Stimulated activated CD8-positive, alpha-beta memory T cell treated with anti-CD3 and anti-CD28 coated beads, Interleukin-15, amount 100 ng/mL, for 4 hours (primary cell): ENCODE data around the gene VAV2.

ENCODE experiments used
- DNase-seq, 2 donors: peaks; one replicate each; pipeline ENCODE4 v3.0.0-alpha.2; 2020; ENCODE audit warnings: low read depth in 2 of 2

Gene VAV2

DNA sequence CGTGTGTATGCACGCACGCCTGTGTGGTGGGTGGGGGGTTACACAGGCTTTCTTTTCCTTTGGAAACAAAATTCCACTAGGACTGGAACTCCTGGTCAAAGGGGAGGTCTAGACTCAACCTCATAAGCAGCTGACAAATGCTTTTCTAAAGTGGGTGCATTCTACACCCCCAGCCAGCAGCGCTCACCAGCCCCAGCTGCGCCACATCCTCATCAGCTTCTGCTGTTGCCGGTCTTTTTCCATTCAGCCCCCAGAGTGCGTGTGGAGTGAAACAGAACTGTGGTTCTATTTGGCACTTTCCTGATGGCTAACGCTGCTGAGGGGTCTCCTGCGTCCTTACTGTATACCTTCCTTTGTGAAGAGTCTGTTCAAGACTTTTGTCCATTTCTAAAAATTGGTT is 176.3 kb downstream of the VAV2 start:
- no peak for DNase-seq

DNA sequence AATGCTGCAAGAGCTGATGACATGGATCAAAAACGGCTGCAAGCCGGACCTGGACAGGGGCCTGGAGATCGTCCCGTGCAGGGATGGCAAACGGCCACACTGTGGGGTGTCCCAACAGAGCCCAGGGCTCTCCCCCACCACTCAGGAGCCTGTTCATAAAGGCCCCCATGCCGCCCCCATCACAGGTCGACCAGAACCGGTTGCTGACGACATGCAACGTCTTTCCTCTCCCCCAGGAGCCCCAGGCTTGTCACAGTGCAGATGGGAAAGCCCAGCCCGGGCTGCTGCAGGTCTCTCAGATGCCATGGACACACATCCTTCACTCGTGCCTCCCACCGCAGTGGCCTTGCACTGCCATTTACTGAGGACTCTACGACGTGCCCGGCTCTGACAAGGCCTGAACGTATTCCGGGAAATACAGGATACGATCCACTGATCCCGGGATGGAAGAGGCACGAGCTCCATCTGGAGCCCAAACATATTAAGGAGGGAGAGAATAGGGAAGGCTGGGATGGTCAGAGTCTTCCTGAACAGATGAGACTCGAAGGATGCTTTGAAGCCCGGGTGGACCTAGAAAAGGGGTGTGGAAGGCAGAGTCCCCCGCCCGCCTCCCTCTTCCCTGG is 177.4 kb downstream of the VAV2 start:
- no peak for DNase-seq

DNA sequence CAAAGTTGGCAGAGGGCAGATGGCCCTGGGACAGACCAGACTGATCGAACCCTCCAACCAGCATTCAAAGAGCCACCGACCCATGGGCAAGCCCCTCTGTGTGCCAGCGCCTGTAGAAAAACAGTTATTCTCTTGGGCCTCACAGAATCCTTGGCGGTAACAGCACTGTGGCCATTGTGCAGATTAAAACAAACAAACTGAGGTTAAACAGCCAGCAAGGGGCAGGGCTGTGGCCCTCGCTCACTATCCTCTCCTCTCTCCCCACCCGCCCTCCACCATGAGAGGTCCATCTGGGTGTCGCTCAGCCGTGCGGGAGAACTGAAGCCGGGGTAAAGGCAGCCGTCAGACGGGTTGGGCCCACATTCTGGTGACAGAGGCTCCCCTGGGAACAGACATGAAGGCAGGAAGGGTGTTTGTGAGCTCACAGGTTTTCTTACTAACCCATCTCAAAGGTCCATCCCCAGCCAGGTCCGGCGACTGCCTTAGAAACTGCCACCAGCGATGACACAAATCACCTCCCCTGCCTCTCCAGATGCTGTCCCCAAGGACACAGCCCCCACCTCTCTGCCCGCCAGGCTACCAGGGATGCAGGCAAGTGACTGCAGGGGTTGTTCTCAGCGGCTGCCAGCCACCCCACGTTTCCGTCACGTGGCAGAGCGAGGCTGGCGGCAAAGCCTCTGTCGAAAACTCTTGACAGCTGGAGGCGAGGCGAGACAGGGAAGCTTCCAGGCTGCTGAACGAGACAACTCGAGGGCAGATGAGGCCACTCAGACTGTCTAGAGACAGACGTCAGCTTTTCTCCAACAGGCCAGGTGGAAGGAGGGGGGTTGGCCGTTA is 178.2 kb downstream of the VAV2 start:
- no peak for DNase-seq

DNA sequence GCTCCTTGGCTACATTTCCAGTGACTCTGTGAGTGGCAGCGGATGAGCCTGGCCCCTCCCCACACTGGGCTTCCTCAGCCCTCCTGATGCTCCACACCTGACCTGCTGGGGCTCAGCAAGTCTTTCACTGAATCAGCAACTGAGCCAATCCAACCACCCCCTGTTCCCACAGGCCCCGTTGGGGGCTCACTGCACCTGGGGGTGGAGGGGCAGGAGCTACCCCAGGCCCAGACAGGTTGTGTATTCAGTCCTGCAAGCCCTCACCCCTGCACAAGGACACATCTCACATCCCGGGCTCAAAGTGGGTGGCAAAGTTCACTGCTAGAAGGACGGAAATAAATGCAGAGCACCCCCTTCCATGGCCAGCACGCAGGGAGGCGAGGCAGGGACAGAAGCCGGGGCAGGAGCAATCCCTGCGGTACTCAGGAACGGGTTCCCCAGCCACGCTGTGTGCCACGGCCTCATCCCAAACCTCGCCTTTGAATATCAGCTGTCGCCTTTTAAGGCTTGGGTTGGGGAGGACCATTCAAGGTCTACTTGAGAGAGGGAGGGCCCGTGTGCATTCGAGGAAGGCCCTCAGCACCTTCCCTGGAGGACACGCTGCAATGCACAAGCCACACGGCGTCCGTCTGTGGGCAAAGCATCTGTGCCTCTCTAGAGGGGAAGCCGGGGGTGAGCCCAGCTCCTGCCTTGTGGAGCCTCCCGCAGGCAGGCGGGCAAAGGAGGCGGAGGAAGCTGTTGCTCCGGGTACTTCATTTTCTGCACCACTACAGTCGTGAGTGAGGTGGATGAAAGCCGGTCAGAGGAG is 179.0 kb downstream of the VAV2 start:
- no peak for DNase-seq

DNA sequence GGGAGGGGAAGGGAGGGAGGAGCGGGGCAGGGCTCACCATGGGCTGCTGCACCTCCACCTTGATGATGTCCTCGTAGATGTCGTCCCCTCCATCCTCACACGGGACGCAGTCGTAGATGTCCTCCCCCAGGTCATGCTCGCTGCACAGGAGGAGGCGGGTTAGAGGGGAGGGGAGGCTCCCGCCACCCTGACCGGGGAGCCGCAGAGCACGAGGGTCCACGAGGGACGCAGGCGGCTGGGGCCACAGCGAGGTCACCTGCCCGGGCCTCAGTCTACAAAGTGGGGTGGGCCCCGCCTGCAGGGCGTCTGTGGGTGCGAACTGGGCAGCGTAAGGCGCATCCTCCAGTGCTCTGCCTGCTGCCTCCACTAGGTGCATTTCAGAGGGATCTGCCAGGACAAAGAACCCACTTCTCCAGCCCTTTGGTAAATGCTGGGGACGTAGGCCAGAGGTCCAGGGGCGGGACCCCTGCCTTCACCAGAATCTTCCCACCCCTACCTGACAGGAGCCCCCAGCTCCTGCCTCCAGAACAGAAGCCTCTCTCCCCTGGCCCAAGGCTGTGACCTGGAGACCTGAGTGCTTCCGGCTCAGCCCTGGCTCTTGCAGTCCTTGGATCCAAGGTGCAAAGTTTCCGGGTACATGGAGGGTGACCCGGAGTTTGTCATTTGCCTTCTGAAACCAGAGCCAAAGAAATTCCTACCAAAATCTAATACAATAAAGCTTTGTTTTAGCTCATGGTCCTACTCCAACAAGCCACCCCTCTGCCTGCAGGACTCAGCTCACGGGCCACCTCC is 179.9 kb downstream of the VAV2 start:
- no peak for DNase-seq

DNA sequence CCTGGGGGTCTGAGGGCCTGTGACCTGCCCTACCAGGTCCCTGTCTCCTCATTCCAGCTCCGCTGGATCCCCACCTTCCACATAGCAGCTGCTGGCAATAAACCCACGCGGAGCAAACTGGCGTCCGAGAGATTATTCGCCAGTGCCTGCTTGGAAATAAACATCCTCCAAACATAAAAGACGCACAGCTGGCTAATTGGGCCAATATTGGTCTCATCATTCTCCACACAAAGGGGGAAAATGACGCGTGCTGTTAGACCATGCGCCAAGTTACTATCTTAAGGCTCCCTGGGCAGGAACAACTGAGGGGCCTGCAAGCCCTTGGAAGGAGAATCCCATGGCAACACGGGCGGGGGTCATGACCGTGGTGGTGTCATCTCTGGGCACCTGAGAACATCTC is 180.7 kb downstream of the VAV2 start:
- DNase-seq, result no peak

DNA sequence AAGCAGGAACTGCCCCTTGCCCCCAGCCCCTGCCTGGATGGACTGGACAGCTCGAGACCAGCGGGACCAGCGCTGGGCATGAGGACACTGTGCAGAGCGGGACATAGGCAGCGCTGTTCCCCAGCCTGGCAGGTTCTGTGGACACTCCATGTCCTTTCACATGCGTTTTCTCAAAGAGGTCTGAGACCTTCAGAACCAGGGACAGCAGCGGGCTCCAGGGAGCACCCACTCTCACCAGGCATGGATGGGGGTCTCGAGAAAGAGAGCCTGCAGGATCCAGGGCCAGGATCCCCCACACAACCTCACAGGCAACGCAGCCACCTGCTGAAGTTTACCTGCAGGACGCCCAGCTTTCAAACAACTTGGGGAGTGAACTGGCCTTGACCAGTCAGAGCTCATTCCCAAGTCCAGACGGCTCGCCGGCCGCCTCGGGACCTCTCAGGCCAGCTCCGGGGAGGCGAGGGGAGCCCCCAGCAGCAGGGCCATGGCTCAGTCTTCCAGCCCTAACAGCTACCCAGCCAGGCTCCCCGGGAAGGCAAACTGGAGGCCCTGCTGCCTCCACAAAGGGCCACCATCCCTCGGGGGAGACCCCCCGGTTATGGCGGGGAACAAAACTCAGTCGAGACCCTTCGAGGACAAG is 181.4 kb downstream of the VAV2 start:
- DNase-seq, result no peak

DNA sequence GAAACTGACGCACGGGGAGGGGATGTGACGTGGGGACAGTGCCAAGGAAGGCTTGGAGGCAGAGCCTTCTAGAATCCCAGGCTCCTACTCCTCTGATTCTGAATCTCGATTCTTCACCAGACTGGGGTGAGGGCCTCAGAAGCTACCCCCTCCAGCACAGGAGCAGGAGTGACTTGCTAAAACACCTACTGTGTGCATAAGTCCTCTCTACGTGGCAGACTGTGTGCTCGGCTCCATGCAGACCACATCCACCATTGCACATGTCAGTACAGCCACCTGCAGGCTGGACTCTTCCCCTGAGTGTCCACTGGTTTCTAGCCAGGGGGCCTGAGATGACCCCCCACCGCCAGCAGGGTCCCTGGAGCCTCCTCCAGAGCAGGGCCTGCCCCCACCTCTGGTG is 182.8 kb downstream of the VAV2 start:
- no peak for DNase-seq

DNA sequence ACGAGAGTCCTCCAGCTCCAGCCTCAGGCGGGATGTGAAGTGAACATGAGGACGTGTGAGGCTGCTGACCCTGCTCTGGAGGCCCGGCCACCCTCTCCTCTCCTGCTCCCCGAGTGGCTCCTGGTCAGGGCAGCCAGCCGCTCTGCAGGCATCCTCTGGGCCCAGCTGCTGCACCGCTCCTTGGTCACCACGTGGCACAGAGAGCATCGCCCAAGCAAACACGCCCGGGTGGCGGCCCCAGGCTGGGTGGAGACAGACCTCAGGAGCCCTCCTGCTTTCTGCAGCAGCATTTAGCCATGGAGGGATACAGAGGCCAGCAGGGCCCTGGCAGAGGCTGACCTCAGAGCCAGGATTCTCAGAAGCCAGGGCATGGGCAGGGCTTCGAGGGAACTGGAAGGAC is 184.3 kb downstream of the VAV2 start:
- no peak for DNase-seq

DNA sequence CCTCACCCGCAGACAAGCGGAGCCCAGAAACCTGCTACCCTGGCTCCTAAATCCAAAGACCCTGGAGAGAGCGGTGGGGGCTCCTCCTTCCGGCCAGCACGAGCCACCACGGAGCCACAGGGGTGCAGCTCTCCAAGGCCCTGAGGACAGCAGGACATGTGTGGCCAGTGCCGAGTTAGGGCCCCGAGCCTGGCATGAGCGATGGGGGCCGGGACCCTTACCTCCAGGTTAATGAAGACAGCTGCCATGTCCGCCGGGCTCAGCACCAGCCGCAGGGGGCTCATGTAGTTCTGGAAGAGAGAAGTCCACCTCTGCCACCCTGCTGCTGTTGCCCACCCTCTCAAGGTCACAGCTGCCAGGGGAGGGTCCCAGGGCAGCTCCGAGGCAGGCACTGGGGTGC is 185.1 kb downstream of the VAV2 start:
- no peak for DNase-seq

DNA sequence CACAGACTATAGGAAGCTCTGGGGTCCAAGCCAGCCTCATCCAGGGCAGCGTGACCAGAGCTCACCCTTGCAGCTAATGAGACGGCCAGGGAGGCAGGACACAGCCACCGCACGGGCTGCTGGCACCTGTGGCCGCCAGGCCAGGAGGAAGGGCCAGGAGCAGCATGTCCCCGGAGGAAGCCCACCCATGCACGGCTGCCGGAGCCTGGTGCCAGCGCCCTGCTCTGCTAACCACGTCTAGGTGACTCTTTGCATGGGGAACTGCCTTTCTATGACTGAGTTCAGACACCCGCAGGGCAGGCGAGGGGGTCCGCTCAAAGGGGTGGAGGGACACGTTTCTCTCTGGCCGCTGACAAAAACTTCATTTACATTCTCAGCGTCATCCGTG is 185.5 kb downstream of the VAV2 start:
- DNase-seq, result no peak

DNA sequence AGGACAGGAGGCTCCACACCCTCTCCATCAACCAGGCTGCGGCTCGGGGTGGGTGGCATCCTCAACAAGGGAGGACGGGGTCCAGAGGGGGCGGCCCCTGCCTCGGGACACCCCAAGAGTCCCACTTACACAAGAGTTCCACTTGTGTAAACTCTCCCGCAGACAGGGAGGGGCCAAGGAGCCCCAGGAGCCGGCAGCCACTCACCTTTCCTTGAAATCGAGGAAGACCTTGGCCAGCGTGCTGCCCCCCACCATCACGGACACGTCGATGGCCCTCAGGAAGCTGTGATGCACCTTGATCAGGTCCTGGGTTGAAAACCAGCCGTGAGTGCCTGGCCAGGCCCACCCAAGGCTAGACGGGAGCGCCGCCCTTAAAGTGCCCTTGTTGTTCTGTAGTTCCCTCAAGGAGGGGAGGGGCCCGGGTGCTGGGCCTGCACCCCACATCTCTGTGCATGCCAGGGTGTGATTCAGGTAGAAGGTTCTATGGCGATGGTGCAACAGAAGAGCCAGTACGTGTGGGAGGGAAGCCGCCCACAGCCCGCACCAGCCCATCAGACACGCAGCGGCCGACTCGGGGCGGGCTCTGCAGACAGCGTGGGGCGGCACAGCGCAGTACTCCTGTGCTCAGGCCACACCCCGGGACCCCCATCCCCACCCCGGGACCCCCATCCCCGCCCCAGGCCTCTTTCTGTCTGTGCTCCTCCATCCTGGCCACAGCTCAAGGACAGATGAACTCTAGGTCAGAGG is 186.1 kb downstream of the VAV2 start:
- DNase-seq, result no peak

DNA sequence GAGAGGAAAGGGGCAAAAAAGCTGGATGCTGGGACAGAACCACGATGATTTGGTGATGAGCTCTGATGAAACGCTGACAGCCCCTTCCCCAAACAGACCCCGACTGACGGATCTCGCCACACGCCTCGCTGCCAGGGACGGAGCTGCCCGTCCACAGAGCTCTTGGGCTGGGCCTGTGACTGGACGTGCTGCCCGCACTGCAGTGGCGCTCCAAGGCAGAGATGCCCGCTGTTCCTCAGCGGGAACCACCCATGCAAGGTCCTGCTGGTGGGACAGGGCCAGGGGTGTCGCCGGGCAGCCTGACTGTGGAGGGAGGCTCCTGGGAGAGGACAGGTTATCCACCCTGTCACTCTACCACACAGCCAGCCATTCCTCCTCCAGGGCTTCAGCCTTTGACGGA is 187.9 kb downstream of the VAV2 start:
- no peak for DNase-seq

DNA sequence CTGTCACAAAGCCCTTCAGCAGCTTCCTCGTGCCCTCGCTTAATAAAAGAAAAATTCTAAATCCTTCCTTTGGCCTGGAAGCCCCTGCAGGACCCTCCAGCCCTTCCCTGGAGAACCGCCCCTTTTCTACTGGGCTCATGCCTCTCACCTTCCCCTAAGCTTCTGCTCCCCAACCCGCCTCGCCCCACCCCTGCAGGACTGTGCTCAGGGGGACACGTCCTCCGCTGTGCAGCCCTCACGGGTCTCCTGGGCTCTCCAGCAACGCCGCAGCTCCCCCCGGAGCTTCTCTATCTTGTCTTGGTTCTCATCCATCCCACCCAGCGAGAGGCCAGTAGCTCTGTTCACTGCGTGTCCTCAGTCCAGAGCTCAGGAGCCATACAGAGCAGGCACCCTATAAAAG is 188.4 kb downstream of the VAV2 start:
- no peak for DNase-seq

DNA sequence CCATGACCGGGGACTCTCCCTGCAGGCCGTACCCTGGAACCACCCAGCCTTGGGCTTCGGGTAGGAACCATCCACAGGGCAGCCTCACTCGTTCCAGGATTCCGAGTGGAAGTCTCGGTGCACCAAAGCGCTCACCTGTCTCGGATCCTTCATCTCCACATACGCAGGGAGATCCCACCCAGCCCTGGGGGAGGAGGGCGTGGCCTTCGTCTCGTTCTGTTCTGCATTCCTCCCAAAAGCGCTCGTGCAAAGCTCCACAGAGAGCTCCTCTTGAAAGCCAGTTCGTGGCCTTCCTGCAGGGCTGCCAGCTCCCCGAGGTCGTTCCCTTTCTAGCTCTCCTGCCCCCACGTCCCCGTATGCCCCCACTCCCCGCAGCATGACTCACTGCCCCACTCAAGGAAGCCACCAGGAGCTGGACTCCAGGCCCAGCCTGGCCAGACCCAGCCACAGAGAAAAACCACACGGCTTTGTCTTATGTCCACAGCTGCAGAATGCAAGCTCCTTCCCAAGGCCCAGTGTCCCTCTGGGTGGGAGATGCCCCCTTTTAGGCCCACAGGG is 189.0 kb downstream of the VAV2 start:
- no peak for DNase-seq

DNA sequence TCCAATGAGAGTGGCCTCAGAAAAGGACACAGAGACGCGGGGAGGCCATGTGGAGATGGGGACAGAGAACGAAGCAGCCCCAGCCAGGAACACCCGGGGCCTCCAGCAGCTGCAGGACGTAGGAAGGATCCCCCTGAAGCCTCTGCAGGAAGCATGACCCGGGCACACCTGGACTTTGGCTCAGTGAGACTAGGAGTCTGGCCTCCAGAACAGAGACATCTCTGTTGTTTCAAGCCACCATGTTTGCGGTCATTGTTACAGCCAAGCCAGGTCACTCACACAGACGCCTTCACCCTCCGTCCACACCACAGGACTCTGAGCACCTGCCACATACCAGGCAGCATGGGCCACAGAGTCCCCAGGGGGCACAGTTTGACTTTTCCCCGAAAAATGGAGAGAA is 190.4 kb downstream of the VAV2 start:
- DNase-seq, result no peak

DNA sequence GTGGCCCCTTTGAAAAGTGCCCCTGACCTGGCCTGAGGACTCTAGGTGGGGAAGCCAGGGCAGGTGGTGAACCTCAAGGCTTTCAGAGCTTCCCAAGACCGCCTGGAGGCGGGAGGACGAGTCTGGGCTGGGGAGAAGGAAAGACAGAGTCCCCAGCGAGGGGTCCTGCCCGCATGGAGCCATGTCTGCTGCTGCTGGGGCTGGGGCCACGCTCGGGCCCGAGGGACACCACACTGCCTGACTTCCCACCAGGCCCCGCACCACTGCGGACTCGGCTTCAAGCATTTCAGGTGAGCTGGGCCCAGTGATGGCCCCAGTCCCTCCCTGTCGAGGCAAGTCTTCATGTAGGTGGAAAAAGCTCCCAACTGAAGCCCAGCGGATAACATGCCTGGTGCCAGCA is 191.9 kb downstream of the VAV2 start:
- DNase-seq, result no peak

DNA sequence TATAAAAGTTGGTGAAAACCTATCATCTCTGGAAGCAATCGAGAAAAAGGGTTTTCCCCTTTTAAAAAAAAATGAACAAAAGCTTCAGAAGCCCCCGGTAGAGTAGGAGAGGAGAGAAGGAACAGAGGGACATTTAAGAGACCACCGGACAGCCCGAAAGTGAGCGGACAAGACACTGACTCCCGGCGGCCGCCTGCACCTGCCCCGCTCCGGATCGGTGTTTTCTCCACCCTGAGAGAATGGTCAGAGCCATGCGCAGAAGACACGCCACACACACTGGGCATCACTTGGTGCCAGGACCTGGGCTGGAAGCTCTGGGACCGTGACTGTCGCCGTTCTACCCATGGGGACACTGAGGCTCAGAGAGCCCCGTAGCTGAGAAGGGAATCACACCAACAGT is 192.4 kb downstream of the VAV2 start:
- DNase-seq, result no peak

DNA sequence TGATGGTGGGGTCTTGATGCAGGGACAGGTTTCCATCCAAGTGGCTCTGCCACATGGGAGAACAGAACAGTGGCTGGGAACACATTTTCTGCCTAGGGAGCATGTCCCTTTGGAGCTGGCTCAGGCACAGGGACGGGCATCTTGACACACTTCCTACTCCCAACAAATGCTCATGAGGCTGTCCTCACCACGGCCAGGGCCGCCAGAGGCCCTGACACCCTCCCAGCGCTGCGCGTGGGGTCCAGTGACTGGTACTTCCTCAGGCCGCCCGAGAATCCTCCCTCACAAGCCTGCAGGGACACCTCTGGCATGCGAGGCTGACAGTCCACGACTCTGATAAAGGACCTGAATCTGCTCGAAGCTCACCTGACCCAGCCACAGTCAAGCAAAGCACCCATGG is 193.0 kb downstream of the VAV2 start:
- DNase-seq, result no peak

DNA sequence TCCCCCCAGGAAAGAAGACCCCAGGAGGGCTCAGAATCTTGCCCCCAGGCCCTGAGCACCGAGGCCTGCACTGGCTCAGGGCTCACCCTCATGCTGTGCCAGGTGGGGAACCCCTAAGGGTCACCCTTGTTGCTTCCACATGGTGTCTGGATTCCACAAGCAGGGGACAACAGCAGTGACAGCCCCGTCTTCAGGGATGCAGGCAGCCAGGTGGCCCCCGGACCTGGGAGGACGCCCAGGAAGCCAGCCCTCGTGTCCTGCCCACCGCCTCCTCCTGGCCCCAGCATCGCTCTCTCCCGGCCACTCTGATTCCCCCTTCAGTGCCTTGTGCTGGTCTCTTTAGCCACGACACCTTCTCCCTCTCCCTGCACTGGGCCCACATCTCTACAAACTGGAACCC is 194.0 kb downstream of the VAV2 start:
- no peak for DNase-seq
